Jurkat, Clone E6-1 (cell line): ENCODE data around the gene ITIH2. TPM values are rescaled to one million over a fixed set of nuclear protein-coding genes. Genes with fewer than 3 reads are reported as not detected.
"Not testable (repeated sequence)": the region's sequence is repeated elsewhere in the genome, so short reads cannot be mapped to it uniquely, and the experiment has no call there.

Source experiments
- DNase-seq: peaks from one replicate; pipeline ENCODE4 v3.0.0-alpha.2; 2011; ENCODE audit warnings: low read depth, low spot score
- H3K4me3 ChIP-seq: 2 replicates; pipeline ENCODE4 v1.5.1; 2011; ENCODE audit warnings: mild to moderate bottlenecking, low read length, control low read depth, moderate library complexity
- polyA plus RNA-seq: library from polyadenylated mRNA; unstranded; fragments of >200 nt; gene quantifications from one replicate; pipeline ENCODE4 v1.2.1, GENCODE V29; 2012; ENCODE audit warnings: missing spikeins; ENCODE audit not compliant: insufficient read length, insufficient read depth

Gene ITIH2, protein sequence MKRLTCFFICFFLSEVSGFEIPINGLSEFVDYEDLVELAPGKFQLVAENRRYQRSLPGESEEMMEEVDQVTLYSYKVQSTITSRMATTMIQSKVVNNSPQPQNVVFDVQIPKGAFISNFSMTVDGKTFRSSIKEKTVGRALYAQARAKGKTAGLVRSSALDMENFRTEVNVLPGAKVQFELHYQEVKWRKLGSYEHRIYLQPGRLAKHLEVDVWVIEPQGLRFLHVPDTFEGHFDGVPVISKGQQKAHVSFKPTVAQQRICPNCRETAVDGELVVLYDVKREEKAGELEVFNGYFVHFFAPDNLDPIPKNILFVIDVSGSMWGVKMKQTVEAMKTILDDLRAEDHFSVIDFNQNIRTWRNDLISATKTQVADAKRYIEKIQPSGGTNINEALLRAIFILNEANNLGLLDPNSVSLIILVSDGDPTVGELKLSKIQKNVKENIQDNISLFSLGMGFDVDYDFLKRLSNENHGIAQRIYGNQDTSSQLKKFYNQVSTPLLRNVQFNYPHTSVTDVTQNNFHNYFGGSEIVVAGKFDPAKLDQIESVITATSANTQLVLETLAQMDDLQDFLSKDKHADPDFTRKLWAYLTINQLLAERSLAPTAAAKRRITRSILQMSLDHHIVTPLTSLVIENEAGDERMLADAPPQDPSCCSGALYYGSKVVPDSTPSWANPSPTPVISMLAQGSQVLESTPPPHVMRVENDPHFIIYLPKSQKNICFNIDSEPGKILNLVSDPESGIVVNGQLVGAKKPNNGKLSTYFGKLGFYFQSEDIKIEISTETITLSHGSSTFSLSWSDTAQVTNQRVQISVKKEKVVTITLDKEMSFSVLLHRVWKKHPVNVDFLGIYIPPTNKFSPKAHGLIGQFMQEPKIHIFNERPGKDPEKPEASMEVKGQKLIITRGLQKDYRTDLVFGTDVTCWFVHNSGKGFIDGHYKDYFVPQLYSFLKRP
- not detected for polyA plus RNA-seq

DNA sequence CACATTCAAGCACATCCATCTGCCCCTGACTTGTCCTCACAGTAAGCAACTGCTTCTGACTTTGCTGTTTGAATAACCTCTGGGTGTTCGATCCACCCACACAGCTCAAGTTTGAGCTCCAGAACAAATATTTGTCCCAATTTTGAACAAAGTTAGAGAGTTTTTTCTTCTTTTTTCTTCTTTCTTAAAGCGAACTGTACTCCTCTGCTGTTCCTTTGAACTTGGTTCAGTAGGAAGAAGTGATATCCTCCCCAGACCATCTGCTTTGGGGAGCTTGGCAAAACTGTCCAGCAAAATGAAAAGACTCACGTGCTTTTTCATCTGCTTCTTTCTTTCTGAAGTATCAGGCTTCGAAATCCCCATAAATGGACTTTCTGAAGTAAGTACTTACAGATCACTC, at the start of gene ITIH2:
TSS of gene ITIH2 (plus strand) at position 177 of the 400 bp plus-strand sequence. CDS start at position 296, 119 bp downstream.
- no peak for DNase-seq
- no peak within 1 kb of the TSS for H3K4me3 ChIP-seq

DNA sequence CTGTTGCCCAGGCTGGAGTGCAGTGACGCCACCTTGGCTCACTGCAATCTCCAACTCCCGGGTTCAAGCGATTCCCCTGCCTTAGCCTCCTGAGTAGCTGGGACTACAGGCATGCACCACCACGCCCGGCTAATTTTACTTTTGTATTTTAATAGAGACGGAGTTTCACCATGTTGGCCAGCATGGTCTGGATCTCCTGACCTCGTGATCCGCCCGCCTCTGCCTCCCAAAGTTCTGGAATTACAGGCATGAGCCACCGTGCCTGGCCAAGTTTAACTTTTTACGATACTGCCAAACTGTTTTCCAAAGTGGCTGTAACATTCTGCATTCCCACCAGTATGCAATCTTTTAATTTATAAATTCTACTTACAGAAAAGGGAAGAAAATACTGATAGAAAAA, 46.0 kb upstream of the ITIH2 start:
- not testable (repeated sequence) for H3K4me3 ChIP-seq, DNase-seq

DNA sequence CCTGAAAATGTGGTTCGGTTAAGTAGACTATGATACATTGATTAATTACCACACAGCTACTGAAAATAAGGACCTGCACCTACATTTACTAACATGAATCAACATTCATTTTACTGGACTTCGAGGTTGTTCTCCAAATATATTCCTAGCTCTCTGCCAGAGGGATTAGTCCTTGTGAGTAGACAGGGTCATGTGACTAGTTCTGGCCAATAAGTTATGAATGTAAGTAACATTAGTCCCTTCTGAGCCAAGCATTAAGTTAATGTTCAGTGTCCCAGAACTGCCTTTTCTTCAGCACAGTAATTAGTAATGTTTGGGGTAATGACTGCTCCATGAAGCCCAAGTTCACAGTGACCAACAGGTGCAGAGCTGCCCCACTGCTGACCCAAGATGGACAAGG, 45.6 kb upstream of the ITIH2 start:
- no peak for DNase-seq
- H3K4me3 ChIP-seq = no peak overlapping the region

DNA sequence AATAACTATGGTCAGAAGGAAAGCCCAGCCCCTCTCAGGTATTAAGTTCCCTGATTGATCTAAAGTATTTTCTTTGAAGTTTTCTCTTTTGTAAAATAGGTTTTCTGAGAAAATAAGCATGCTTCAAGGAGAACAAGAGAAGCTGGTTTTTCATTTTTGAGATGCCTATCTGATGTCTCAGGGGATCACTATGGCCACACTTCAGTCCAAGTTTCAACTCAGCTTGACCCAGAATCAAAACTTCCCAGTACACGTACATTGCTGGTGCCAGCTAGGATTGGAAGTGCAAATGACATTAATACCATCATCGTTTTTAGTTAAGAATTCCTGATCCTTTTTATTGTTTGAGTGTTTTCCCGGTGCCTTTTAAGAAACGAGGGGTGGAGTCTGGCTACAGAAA, 43.6 kb upstream of the ITIH2 start:
- no peak overlapping the region for H3K4me3 ChIP-seq
- no peak for DNase-seq

DNA sequence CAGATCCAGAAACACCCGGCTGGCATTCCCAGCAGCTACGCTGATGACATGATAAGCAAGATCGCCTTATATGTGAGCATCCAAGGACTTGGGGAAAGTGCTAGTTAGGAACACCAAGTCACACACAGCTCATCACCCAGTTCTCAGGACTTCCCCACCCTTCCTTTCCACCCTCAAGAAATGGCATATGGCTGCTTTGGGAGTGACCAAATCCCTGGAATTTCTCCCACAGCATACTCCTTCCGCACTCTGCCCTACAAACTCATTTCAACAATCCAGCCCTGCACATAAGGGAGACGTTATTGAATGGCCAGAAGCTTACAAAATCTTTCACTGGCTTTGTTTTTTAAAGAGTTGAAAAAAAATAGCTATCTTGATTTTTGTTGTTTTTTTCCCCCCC, 40.6 kb upstream of the ITIH2 start:
- no peak for DNase-seq
- no peak overlapping the region for H3K4me3 ChIP-seq

DNA sequence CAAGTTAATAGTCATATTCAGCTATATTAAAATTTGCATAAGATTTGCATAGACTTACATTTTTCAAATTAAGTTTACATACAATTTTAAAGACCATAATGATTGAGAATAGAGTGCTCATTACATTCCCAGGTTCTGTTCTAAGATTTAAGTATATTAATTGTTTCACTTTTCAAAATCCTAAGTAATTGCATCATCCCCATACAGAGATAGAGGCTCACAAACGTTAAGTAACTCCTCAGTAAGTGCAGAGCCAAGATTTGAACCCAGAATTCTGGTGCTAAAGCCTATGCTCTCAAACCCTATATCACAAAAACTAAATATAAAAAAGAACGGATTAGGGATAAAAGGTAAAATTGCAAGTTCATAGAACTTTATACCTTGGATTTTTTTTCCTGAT, 38.4 kb upstream of the ITIH2 start:
- DNase-seq = no peak
- no peak overlapping the region for H3K4me3 ChIP-seq

DNA sequence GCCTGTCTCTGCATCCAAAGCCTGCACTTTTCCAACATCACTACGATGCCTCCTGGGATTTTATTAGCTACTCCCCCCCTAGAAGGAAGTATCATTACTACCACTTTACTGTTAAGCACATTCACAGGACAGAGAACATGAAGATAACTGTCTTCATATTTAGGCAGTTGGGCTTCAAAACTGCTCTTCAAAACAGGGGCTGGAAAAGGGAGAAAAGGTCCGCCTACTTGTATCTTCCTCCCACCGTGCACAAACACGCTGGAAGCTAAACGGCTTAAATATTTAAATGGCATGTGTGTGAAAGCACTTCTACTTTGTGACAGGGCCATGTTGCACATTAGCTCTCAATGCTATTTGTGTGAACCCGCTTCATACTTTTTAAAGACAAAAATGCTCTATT, 37.3 kb upstream of the ITIH2 start:
- H3K4me3 ChIP-seq = no peak overlapping the region
- DNase-seq = no peak

DNA sequence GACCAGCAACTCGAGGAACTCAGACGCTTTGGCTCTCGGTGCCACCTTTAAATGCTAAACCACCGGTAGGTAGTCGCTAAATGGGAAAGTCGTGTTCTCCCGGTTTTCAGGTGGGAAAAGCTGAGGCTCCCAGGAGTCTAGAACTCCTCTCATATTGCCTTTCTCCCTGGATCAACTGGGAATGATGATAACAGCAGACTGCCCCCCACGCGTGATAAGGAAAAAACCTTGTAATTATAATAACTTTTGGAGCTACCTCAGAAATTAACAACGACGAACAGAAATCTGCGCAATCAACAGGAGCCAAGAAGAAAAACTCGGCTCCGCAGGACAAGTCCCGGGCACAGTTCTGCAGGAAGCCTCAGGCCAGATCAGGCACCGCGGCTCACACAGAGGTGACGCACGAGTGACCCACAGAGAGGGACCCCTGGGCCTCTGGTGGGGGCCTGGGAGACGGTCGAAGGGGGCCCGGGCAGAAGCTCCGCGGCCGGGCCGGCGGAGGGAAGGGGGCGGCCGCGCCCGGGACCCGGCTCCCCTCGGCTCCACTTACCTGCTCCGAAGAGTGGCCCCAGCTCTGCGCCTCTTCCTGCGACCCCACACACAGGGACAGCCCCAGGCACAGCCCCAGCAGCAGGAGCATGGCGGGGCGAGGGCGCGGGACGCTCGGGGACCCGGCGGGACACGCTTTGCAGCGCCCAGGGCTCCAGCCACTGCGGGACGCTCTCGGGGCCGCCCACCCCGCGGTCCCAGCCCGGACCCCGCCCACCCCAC, 36.7 kb upstream of the ITIH2 start, which contains the start of gene ITIH5:
TSS of gene ITIH5 (minus strand) at position 714 of the 771 bp plus-strand sequence. CDS start at position 640, 74 bp downstream.
- no peak within 1 kb of the TSS for H3K4me3 ChIP-seq
- no peak for DNase-seq

DNA sequence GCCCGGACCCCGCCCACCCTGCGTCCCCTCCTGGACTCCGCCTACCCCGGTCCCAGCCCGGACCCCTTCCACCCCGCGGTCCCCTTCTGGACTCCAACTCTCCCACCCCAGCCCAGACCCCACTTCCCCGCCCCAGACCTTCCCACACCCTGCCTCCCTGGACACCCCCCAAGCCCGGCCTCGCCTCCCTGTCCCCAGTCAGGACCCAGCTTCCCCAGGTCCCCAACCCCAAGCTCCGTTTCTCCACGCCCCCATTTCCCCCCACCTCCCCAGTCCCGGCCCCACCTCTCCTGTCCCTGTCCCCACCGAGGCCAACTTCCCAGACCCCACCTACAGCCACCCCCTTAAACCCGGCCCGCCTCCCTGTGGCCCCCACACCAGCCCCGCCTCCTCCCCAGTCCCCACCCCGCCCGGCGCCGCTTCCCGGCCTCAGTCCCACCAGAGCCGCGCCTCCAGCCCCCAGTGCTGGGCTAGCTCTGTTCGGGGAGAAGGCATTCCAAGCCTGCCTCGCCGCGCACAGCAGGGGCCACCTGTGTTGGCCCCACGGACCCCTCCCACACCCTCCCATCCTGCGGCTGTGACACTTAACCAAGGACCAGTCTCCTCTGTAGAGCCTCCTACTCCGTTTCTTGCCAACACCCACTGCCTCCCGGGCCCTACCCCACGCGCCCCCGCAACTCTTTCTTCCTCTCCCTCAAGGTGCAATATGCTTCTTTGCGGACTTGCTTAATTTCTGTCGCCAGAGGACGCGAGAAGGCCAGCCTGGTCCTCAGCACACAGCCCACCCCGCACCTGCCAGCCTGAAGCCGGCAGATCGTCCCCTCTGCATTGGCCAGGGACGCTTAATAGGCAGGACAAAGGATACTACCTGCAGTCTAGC, 35.6 kb upstream of the ITIH2 start:
- H3K4me3 ChIP-seq = no peak overlapping the region
- no peak for DNase-seq

DNA sequence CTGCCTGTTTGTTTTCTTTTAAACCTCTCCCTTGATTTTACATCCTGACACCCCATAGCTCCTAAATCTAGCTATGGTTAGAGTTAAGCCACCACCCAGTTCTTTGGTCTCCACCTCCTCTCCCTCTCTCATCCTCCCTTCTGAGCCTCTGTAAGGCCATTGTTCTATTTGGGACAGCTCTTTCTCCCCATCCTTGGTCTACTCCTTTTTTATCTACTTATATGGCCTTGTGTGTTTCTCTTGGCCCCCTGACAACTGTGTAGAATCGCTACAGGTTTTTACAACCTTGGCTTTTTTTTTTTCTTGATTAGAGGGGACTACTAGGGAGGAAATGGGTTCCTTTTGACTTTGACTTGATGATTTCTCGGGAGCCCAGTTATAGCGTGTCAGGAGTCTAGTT, 33.0 kb upstream of the ITIH2 start:
- DNase-seq = no peak
- no peak overlapping the region for H3K4me3 ChIP-seq

DNA sequence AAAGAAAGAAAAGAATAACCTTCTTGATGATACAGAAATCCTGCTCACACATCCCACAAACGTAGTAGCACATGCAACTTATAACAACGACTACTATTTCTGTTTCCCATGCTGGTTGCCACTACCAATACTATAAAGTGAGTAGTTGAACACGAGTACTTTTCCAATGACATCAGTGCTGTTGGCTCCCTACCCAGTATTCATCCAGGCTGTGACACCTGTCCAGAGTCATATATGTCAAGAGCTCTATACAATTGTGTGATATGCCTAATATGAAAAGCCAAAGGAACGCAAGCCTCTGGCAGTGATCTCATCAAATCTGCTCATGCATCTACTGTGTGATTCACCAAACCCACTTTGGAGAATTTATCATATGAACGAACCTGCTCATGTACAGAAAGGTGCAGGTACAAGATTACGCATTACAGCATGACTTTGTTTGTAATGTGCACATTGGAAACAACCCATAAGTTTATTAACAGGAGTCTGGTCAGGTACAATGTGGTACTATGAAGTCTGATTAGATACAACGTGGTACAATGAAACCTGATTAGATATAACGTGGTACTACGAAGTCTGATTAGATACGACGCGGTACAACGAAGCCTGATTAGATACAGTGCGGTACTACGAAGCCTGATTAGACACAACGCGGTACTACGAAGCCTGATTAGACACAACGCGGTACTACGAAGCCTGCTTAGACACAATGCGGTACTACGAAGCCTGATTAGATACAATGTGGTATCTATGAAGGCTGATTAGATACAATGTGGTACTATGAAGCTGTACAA, 30.6 kb upstream of the ITIH2 start:
- no peak overlapping the region for H3K4me3 ChIP-seq
- DNase-seq = no peak

DNA sequence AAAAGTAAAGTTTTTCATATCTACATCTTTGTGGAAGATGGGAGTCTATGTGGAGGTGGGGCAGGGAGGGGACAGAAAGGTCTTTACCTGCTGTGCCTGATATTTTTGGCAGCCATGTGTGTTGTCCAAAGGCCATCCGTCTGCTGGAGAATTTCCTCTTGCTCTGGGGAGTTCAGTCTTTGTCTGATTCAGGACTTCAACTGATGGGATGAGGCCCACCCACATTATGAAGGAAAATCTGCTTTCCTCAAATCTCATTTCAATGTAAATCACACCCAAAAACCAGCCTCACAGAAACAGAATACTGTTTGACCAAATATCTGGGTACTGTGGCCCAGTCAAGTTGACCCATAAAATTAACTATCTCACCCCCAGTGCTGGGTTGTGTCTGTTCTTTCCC, 23.9 kb upstream of the ITIH2 start:
- H3K4me3 ChIP-seq = no peak overlapping the region
- no peak for DNase-seq

DNA sequence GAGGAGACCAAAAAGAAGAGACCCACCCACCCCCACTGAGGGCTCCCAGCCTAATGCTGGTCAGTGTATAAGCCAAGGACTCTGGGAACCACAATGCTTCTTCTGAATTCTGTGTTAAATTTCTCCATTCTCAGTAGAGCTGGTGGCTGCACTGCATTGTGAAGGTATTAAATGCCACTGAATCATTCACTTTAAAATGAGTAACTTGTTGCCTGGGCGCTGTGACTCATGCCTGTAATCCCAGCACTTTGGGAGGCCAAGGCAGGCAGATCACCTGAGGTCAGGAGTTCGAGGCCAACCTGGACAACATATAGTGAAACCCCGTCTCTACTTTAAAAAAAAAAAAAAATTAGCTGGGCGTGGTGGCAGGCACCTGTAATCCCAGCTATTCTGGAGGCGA, 23.0 kb upstream of the ITIH2 start:
- not testable (repeated sequence) for H3K4me3 ChIP-seq, DNase-seq

DNA sequence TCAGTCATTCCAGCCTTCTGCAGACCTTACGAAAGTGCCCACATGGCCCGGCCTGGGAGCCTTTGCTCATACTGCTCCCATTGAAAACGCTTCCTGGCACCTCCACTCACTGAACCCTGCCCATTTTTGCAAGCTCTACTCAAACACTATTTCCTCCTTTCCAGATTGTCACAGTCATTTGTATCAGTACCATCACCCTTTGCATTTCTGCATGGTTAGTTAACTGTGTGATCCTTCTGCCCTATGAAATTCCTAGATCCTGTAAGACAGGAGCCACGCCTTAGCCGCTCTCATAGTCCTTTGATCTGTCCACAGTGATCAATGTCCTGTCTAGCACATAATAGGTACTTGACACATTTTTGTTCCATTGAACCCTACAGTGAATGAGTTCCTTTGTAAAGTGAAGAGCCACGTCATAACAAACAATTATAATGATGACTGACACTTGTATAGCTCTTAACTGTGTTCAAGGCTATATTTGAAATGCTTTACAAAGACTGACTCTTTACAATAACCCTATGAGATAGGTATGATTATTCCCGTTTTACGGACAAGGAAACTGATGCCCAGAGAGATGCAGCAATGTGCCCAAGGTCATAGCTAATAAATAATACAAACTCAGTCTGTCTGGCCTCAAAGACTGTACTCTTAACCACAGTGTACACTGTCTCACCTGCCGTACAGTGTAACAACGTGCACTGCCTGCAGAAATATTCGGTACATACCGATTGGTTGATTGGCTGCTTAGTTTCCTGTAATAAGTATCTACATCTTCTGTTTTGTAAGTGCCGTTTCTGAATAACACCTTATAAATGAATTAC, 16.6 kb upstream of the ITIH2 start:
- H3K4me3 ChIP-seq = no peak overlapping the region

DNA sequence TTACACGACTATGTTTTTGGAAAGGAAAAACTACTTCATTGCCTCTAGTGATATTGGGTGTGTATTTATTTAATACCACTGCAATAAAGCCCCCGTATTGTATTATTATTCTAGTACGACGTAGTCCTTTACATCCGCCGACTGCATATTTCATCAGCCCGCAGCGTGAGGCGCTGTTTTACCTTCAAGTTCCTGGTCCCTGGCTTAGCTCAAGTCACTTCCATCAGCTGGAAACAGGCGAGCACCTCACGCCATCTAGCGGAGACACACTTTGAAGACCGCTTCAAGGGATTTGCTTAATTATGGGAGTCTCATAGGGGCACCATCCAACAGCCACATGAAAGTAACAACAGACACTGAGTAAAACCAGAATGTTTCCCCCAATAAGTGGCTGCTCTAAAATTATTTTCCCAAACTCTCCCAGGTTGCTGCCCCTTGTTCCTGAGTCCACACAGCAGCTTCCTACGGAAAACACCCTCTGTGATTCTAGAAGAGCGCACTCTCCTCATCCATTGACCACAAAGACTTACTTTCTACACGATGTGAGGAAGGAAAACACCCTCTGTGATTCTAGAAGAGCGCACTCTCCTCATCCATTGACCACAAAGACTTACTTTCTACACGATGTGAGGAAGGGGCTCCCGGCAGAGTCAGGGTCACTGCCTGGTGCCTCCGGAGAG, 15.7 kb upstream of the ITIH2 start:
- no peak overlapping the region for H3K4me3 ChIP-seq
- peak; percentile 90 for DNase-seq

More for the DNA sequence above, 16.6 kb upstream of the ITIH2 start:
- no peak for DNase-seq

DNA sequence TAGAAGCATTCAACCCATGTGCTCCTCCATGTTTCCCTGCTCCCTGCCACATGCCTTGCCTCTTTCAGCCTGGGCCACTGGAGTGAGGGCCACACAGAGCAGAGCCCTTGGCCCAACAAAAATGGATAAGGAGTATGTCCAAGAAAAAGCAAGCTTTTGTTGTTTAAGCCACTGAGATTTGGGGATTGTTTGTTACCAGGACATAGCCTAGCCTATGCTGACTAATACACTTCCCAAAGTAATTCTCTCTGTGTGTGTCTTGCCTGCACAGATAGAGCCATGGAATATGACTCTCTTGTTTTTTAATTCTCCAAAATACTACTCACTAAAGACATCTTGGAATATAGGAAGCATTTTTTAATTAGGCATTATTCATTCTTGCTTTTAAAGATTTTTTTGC, 13.5 kb upstream of the ITIH2 start:
- no peak for DNase-seq
- H3K4me3 ChIP-seq = no peak overlapping the region
